NT2/D1 (cell line): ENCODE results near the gene SLC9A8.

Experiments
- SUZ12 ChIP-seq: IDR thresholded peaks from 2 replicates; pipeline ENCODE4 v1.6.1; 2011; ENCODE audit not compliant: insufficient read length, insufficient read depth; ENCODE audit errors: extremely low read depth
- YY1 ChIP-seq: IDR thresholded peaks from 2 replicates; pipeline ENCODE4 v1.6.1; 2011; ENCODE audit not compliant: insufficient read length, insufficient read depth
- ZNF274 ChIP-seq: IDR thresholded peaks from 2 replicates; pipeline ENCODE4 v1.6.1; 2011; ENCODE audit warnings: mild to moderate bottlenecking, low read depth, low read length

GRCh38 chr20:49853640-49854039, 41.0 kb downstream of the SLC9A8 start:
- TF ChIP-seq YY1: no peak
- TF ChIP-seq ZNF274: no peak
- TF ChIP-seq SUZ12: no peak
